Lower lobe of right lung (tissue), 2 donors: ENCODE results near the gene FNDC11. TPM values are rescaled to one million over a fixed set of nuclear protein-coding genes. Genes with fewer than 3 reads are reported as not detected.

Source experiments
- ATAC-seq, 2 donors: fragments of 200-7000 bp; cut with Tn5 transposase; one replicate each; pipeline ENCODE4 v1.9.1; 2020 to 2022; ENCODE audit warnings: mild to moderate bottlenecking in 2 of 2, moderate library complexity in 2 of 2
- DNase-seq: peaks from one replicate; pipeline ENCODE4 v3.0.0-alpha.2; 2020
- H3K27ac ChIP-seq: fragments of 200-600 bp; one replicate; pipeline ENCODE4 v1.8.0; 2022
- H3K27me3 ChIP-seq: fragments of 200-600 bp; one replicate; pipeline ENCODE4 v1.8.0; 2022; ENCODE audit warnings: low read depth
- H3K36me3 ChIP-seq: fragments of 200-600 bp; one replicate; pipeline ENCODE4 v1.8.0; 2022; ENCODE audit warnings: mild to moderate bottlenecking
- H3K4me1 ChIP-seq: fragments of 200-600 bp; one replicate; pipeline ENCODE4 v1.8.0; 2022
- H3K4me3 ChIP-seq: fragments of 200-600 bp; one replicate; pipeline ENCODE4 v1.8.0; 2022; ENCODE audit warnings: mild to moderate bottlenecking
- H3K9me3 ChIP-seq: fragments of 200-600 bp; one replicate; pipeline ENCODE4 v1.8.0; 2022
- intact Hi-C: fragments of 100-400 bp; cut with DNase I; formaldehyde crosslinking; loops from one replicate; pipeline ENCODE4 v1.11.0; 2022
- total RNA-seq: library from RNA; stranded (reverse); fragmentation: NEBNext Ultra II Directional; extraction: Animal tissue kit (Norgen Biotek cat#: 25700); gene quantifications from one replicate; pipeline ENCODE4 v1.2.1, GENCODE V29; 2021
- TF ChIP-seq, protein P1 (sequence below): fragments of 200-600 bp; IDR thresholded peaks from one replicate; pipeline ENCODE4 v1.8.0; 2022; ENCODE audit warnings: antibody characterized with exemption, mild to moderate bottlenecking
- donor health status: DM: no; HTN: yes; CAD: no; lungs with severe emphysema.

The FNDC11 gene
- total RNA-seq, 1 donor from 2014 or later = 1.3 TPM

DNA sequence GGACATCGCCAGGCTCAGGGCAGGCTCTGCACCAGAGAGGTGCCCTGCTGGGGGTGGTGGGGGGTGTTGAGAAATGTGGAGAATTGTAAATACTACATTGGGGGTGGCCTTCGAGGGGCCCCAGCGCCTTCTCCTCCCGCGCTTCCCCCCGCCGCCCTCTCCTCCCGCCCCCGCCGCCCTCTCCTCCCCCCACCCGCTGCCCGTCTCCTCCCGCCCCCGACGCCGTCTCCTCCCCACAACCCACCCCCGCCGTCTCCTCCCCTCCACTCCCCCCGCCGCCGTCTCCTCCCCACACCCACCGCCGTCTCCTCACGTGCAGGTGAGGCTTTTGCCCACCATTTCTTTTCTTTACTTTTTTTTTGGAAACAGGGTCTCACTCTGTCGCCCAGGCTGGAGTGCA, 4.9 kb upstream of the FNDC11 start:
- intact Hi-C loops = no loop called here
- DNase-seq (no peak), ATAC-seq (no peak)
- no peak overlapping the region for H3K4me3 ChIP-seq
- no peaks in the 10 kb centered on the region for H3K36me3 ChIP-seq
- no peak overlapping the region for H3K27ac ChIP-seq
- peaks cover 4% of the 10 kb centered on the region for H3K4me1 ChIP-seq
- H3K27me3 ChIP-seq = peaks cover 22% of the 10 kb centered on the region
- TF ChIP-seq, protein P1, sequence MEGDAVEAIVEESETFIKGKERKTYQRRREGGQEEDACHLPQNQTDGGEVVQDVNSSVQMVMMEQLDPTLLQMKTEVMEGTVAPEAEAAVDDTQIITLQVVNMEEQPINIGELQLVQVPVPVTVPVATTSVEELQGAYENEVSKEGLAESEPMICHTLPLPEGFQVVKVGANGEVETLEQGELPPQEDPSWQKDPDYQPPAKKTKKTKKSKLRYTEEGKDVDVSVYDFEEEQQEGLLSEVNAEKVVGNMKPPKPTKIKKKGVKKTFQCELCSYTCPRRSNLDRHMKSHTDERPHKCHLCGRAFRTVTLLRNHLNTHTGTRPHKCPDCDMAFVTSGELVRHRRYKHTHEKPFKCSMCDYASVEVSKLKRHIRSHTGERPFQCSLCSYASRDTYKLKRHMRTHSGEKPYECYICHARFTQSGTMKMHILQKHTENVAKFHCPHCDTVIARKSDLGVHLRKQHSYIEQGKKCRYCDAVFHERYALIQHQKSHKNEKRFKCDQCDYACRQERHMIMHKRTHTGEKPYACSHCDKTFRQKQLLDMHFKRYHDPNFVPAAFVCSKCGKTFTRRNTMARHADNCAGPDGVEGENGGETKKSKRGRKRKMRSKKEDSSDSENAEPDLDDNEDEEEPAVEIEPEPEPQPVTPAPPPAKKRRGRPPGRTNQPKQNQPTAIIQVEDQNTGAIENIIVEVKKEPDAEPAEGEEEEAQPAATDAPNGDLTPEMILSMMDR = no peak
- no peaks in the 10 kb centered on the region for H3K9me3 ChIP-seq

DNA sequence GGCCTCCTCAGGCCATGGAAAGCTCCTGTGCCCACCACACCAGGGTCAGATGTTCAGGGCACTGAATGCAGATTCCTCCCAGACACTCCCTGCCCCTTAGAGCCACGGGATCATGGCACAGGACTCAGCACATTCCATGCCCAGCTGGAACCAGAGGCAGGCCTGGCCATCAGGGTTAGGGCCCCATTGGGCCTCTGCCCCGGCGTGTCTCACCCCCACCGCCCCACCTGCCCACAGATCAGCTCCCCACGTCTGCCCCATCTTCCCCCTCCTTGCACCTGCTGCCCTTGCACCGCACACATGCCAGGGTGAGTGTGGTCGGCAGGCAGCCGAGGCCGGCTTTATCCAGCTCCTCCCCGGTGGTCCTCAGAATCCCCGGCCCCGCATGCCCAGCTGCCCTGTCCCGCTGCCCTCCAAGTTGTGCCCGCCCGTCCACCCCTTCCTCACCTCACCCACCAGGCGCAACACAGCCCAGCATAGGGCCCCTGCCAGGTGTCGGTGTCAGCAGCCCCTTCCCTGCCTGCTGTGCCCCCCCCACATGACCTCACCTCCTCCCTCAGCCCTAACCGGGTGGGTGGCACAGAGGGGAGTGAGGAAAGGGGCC, 4.2 kb upstream of the FNDC11 start:
- no peaks in the 10 kb centered on the region for H3K9me3 ChIP-seq
- H3K27ac ChIP-seq = no peak overlapping the region
- H3K36me3 ChIP-seq = no peaks in the 10 kb centered on the region
- TF ChIP-seq, protein P1 = no peak
- intact Hi-C loops = no loop called here
- DNase-seq (no peak), ATAC-seq (no peak)
- H3K4me1 ChIP-seq = peaks cover 11% of the 10 kb centered on the region
- no peak overlapping the region for H3K4me3 ChIP-seq
- peaks cover 22% of the 10 kb centered on the region for H3K27me3 ChIP-seq

DNA sequence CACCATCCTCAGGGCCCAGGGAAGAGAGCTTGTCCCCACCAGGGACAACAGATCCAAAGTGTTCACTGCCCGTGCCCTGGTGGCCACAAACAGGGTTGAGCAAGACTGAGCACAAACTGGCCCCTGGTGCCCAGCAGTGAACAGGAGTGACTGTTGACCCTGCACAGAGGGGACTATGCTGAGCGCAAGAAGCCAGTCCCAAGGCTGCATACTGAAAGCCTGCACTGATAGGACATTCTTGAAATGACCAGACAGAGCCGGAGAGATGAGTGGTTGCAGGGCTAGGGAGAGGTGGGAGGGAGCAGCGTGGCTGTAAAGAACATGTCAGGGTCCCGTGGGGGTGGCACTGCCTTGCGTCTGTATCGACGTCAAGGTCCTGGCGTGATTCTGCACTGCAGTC, 2.9 kb upstream of the FNDC11 start:
- no peak for ATAC-seq
- Histone ChIP-seq H3K36me3 (no peaks in the 10 kb centered on the region), H3K4me1 (peaks cover 11% of the 10 kb centered on the region), H3K4me3 (no peak overlapping the region), H3K27me3 (peaks cover 22% of the 10 kb centered on the region), H3K9me3 (no peaks in the 10 kb centered on the region), H3K27ac (no peak overlapping the region)
- intact Hi-C loops = no loop called here
- DNase-seq = no peak
- TF ChIP-seq, protein P1 = no peak

DNA sequence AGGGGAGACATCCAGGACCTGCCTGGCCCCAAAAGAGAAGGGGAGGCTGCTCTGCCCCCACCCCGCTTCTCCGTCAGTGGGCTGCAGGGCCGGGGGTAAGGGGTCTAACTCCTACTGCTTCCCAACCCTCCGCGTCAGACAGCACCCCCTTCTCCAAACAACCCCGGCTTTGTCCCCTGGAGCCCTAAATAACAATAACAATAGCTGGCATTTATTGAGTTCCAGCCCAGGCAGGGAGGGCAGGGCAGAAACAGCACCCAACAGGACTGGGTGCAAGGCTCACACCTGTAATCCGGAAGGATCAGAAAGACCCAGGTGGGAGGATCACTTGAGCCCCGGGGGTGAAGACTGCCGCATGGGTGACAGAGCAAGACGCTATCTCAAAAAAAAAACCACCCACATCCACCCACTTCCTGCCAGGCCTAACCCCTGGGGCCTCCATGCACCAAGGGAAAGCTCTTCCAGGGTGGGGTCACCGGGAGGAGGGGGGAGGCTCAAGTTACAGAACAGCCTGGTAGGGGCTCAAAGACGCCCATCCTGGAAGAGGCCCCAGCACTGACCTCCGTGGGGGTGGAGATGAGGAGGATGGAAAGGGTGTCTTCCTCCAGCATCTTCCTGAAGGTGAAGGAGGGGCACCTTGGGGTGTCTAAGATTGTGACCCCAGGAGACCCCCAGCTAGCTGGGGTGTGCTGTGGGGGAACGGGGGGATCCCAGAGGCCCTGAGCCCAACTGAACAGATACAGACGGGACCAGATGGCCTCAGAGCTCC, 1.3 kb upstream of the FNDC11 start:
- intact Hi-C loops = no loop called here
- ATAC-seq = no peak
- TF ChIP-seq, protein P1 = no peak
- H3K4me3 ChIP-seq = no peak overlapping the region
- DNase-seq = no peak
- peaks cover 12% of the 10 kb centered on the region for H3K27me3 ChIP-seq
- peaks cover 11% of the 10 kb centered on the region for H3K4me1 ChIP-seq
- H3K9me3 ChIP-seq = no peaks in the 10 kb centered on the region
- H3K36me3 ChIP-seq = no peaks in the 10 kb centered on the region
- no peak overlapping the region for H3K27ac ChIP-seq

DNA sequence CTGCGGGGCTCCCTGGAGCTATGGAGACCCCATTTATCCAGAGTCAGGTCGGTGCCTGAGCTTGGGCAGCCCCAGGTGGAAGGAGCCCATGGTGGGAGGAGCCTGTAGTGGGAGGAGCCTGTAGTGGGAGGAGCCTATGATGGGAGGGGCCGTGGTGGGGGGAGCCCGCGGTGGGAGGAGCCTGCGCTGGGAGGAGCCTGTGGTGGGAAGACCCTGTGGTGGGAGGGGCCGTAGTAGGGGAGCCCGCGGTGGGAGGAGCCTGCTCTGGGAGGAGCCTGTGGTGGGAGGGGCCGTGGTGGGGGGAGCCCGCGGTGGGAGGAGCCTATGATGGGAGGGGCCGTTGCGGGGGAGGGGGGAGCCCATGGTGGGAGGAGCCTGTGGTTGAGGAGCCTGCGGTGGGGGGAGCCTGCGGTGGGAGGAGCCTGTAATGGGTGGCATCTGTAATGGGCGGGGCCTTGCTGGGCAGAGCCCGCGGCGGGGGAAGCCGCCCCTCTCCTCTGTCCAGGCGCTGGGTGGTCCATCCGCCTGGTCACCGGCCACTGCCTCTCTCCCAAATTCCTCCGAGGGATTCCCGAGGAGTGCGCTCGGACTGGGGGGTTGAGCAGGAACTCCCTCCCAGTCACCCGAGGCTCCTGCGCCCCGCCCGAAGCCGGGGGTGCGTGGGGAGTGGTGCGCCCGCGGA, 567 bp upstream of the FNDC11 start:
- peak overlapping the region; percentile 70 for H3K4me3 ChIP-seq
- TF ChIP-seq, protein P1 = no peak
- H3K9me3 ChIP-seq = no peaks in the 10 kb centered on the region
- peak; percentile 87 for DNase-seq
- intact Hi-C loops = no loop called here
- ATAC-seq = peak; percentile 84 to 91
- peaks cover 4% of the 10 kb centered on the region for H3K27me3 ChIP-seq
- peaks cover under 1% of the 10 kb centered on the region for H3K36me3 ChIP-seq
- H3K4me1 ChIP-seq = peaks cover 11% of the 10 kb centered on the region
- H3K27ac ChIP-seq = peak overlapping the region; percentile 58
